GM19397 (cell line): ENCODE measurements around the gene PDE10A.

Experiments used
- ATAC-seq: cut with Tn5 transposase; IDR thresholded peaks from one replicate; pipeline ENCODE4 v1.9.1; 2021; ENCODE audit warnings: mild to moderate bottlenecking, moderate library complexity; ENCODE audit not compliant: unreplicated experiment

PDE10A gene

GRCh38 chr6:165300422-165300936 lies 362.6 kb downstream of the PDE10A start:
- no peak for ATAC-seq

- no peak for ATAC-seq
Measured at GRCh38 chr6:165298875-165299274, 364.2 kb downstream of the PDE10A start.

GRCh38 chr6:165298402-165298801 lies 364.6 kb downstream of the PDE10A start:
- ATAC-seq: no peak

GRCh38 chr6:165292657-165293056 lies 370.4 kb downstream of the PDE10A start:
- no peak for ATAC-seq
